Suprapubic skin (tissue), 4 donors: ENCODE data around the gene CRTAC1. TPM values are rescaled to one million over a fixed set of nuclear protein-coding genes. Genes with fewer than 3 reads are reported as not detected.

Experiments used
- DNase-seq, 2 donors: peaks; one replicate each; pipeline ENCODE4 v3.0.0-alpha.2; 2019; ENCODE audit warnings: low spot score in 2 of 2
- H3K27ac ChIP-seq: fragments of 200-600 bp; sonication (generic); one replicate; pipeline ENCODE4 v1.5.1; 2019
- H3K27me3 ChIP-seq: fragments of 200-600 bp; sonication (generic); one replicate; pipeline ENCODE4 v1.5.1; 2019
- H3K36me3 ChIP-seq: fragments of 200-600 bp; sonication (generic); one replicate; pipeline ENCODE4 v1.5.1; 2019
- H3K4me1 ChIP-seq: fragments of 200-600 bp; sonication (generic); one replicate; pipeline ENCODE4 v1.5.1; 2019
- H3K4me3 ChIP-seq: fragments of 200-600 bp; sonication (generic); one replicate; pipeline ENCODE4 v1.5.1; 2019; ENCODE audit warnings: mild to moderate bottlenecking
- H3K9me3 ChIP-seq: fragments of 200-600 bp; sonication (generic); one replicate; pipeline ENCODE4 v1.5.1; 2019
- CTCF ChIP-seq, 2 donors: fragments of 200-600 bp in 1 of 2; fragments of 450-650 bp in 1 of 2; sonication (generic) in 1 of 2; IDR thresholded peaks; one replicate each; pipeline ENCODE4 v1.5.1; 2016 to 2019; ENCODE audit warnings: antibody characterized with exemption in 2 of 2, mild to moderate bottlenecking in 1 of 2, moderate library complexity in 1 of 2
- EP300 ChIP-seq: sonication (generic); formaldehyde crosslinking; IDR thresholded peaks from one replicate; pipeline ENCODE4 v1.6.1; 2017; ENCODE audit warnings: antibody characterized with exemption
- POLR2A ChIP-seq, 2 donors: fragments of 450-650 bp; IDR thresholded peaks; one replicate each; pipeline ENCODE4 v1.6.1; 2017; ENCODE audit warnings: antibody characterized with exemption in 2 of 2, mild to moderate bottlenecking in 2 of 2, moderate library complexity in 2 of 2
- POLR2AphosphoS5 ChIP-seq, 3 donors: sonication (generic); formaldehyde crosslinking; IDR thresholded peaks; one replicate each; pipeline ENCODE4 v1.6.1; 2017; ENCODE audit warnings: antibody characterized with exemption in 3 of 3
- WGBS: methylation state at CpG from one replicate; pipeline ENCODE4 v1.1.5; 2018; 5-methylcytosine and 5-hydroxymethylcytosine counted together
- total RNA-seq, 4 donors: library from RNA; depleted of rRNA; stranded (reverse); fragments of >200 nt; gene quantifications; one replicate each; pipeline ENCODE4 v1.1.0, GENCODE V29; 2016

The CRTAC1 gene
- total RNA-seq, 4 donors from 2014 or later, result 1.3 to 5.1 (median 2.2) TPM

- no peak for DNase-seq
- no peak overlapping the region for H3K27ac ChIP-seq
- 73% methylated on average over 2 of the region's 2 CpGs for WGBS
- H3K4me3 ChIP-seq, result no peak overlapping the region
- peaks cover 13% of the 10 kb centered on the region for H3K4me1 ChIP-seq
- H3K27me3 ChIP-seq, result peaks cover 12% of the 10 kb centered on the region
- TF ChIP-seq EP300 (no peak), POLR2A (IDR thresholded peaks at IDR 0.05) (no peak), CTCF (IDR thresholded peaks at IDR 0.05) (no peak), POLR2AphosphoS5 (IDR thresholded peaks at IDR 0.05) (no peak)
- no peaks in the 10 kb centered on the region for H3K36me3 ChIP-seq
- H3K9me3 ChIP-seq, result no peaks in the 10 kb centered on the region
These were observed 137.5 kb downstream of the CRTAC1 start for GRCh38 chr10:97892939-97893338.

GRCh38 chr10:97892506-97892905 lies 137.9 kb downstream of the CRTAC1 start:
- no peak for DNase-seq
- Histone ChIP-seq H3K4me1 (peaks cover 13% of the 10 kb centered on the region), H3K27ac (no peak overlapping the region), H3K9me3 (no peaks in the 10 kb centered on the region), H3K36me3 (no peaks in the 10 kb centered on the region), H3K27me3 (peaks cover 12% of the 10 kb centered on the region), H3K4me3 (no peak overlapping the region)
- TF ChIP-seq CTCF (IDR thresholded peaks at IDR 0.05), result no peak
- TF ChIP-seq POLR2AphosphoS5 (IDR thresholded peaks at IDR 0.05), result no peak
- TF ChIP-seq POLR2A (IDR thresholded peaks at IDR 0.05), result no peak
- no peak for TF ChIP-seq EP300
- WGBS, result 85% methylated on average over 2 of the region's 2 CpGs

GRCh38 chr10:97891497-97892167 lies 138.8 kb downstream of the CRTAC1 start:
- Histone ChIP-seq H3K27ac (no peak overlapping the region), H3K36me3 (no peaks in the 10 kb centered on the region), H3K4me3 (no peak overlapping the region), H3K9me3 (no peaks in the 10 kb centered on the region), H3K4me1 (peaks cover 13% of the 10 kb centered on the region), H3K27me3 (peaks cover 8% of the 10 kb centered on the region)
- no peak for TF ChIP-seq POLR2AphosphoS5 (IDR thresholded peaks at IDR 0.05)
- no peak for TF ChIP-seq EP300
- no peak for TF ChIP-seq POLR2A (IDR thresholded peaks at IDR 0.05)
- TF ChIP-seq CTCF (IDR thresholded peaks at IDR 0.05), result no peak
- DNase-seq, result no peak
- 86% methylated on average over 16 of the region's 17 CpGs for WGBS

- peaks cover 13% of the 10 kb centered on the region for H3K4me1 ChIP-seq
- H3K4me3 ChIP-seq, result no peak overlapping the region
- 49% methylated on average over 13 of the region's 18 CpGs for WGBS
- no peak for DNase-seq
- no peaks in the 10 kb centered on the region for H3K36me3 ChIP-seq
- H3K9me3 ChIP-seq, result no peaks in the 10 kb centered on the region
- H3K27ac ChIP-seq, result peak overlapping the region; percentile 19
- H3K27me3 ChIP-seq, result no peaks in the 10 kb centered on the region
- TF ChIP-seq EP300, result no peak
- no peak for TF ChIP-seq CTCF (IDR thresholded peaks at IDR 0.05)
- no peak for TF ChIP-seq POLR2A (IDR thresholded peaks at IDR 0.05)
- no peak for TF ChIP-seq POLR2AphosphoS5 (IDR thresholded peaks at IDR 0.05)
These were observed 140.8 kb downstream of the CRTAC1 start for GRCh38 chr10:97889461-97890265.

GRCh38 chr10:97888641-97889262 lies 141.7 kb downstream of the CRTAC1 start:
- Histone ChIP-seq H3K36me3 (no peaks in the 10 kb centered on the region), H3K4me1 (peaks cover 13% of the 10 kb centered on the region), H3K9me3 (no peaks in the 10 kb centered on the region), H3K27me3 (no peaks in the 10 kb centered on the region), H3K27ac (peak overlapping the region; percentile 19), H3K4me3 (no peak overlapping the region)
- no peak for DNase-seq
- TF ChIP-seq CTCF (IDR thresholded peaks at IDR 0.05) (no peak), POLR2A (IDR thresholded peaks at IDR 0.05) (no peak), POLR2AphosphoS5 (IDR thresholded peaks at IDR 0.05) (no peak), EP300 (no peak)
- 30% methylated on average over 12 of the region's 12 CpGs for WGBS
